ENCODE results near the gene LRMDA.

The LRMDA gene

DNA sequence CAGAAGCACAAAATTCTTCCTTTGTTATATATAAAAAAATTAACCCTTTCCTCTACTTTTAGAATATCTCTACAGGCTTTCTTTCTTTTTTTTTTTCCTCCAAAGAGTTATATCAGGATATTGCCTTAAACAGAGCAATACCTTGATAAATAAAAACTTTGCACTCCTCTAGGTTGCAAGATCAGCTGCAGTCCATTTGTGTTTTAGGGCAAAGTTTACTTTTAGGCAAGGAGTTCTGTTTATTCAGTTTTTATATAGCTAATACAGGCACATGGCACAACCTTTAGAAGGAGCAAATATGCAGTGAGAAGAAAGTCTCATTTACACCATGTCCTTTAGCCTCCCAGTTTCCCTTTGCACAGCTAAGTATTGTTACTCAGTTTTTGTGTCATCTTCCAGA lies 10.3 kb downstream of the LRMDA start:
- Histone ChIP-seq H3K9me3 (ENCODE audit: control insufficient read depth, insufficient read depth, low read depth, low read length) (no peaks in the 10 kb centered on the region), H3K27ac (ENCODE audit: extremely low read depth, low read depth, low read length) (no peak overlapping the region), H3K4me3 (ENCODE audit: low read depth, low read length) (no peak overlapping the region), H3K4me1 (ENCODE audit: control insufficient read depth, insufficient read depth, low read length) (no peaks in the 10 kb centered on the region), H3K36me3 (ENCODE audit: control insufficient read depth in 2 of 2, insufficient read depth in 1 of 2, low read length in 2 of 2) (no peaks in the 10 kb centered on the region)
- POLR2A ChIA-PET: interaction anchor here (1.0 kb wide), 1 partner anchor 40 kb away, joined by 3 read pairs; no protein-coding TSS in a partner anchor
- CTCF ChIA-PET: interaction anchor here (0.5 kb wide), 1 partner anchor 44 kb away, joined by 3 read pairs; no protein-coding TSS in a partner anchor
- TF ChIP-seq ZNF394 (tag by site-specific recombination; IDR thresholded peaks at IDR 0.05; ENCODE audit: borderline replicate concordance): no peak
- no peak for TF ChIP-seq ZNF37A (tag by site-specific recombination; IDR thresholded peaks at IDR 0.05)
- no peak for TF ChIP-seq ZNF214 (tag by site-specific recombination; IDR thresholded peaks at IDR 0.05; ENCODE audit: borderline replicate concordance)
- TF ChIP-seq ZNF169 (tag by site-specific recombination; IDR thresholded peaks at IDR 0.05): no peak
- no peak for TF ChIP-seq TCF7L2 (IDR thresholded peaks at IDR 0.05; ENCODE audit: borderline replicate concordance, low read depth, low read length)
- no peak for TF ChIP-seq ZNF544 (tag by site-specific recombination; IDR thresholded peaks at IDR 0.05)
- no peak for TF ChIP-seq ZNF341 (tag by site-specific recombination; IDR thresholded peaks at IDR 0.05; ENCODE audit: low read depth)
- no peak for TF ChIP-seq ZNF791 (tag by site-specific recombination; IDR thresholded peaks at IDR 0.05)
- TF ChIP-seq ZIC2 (tag by site-specific recombination; IDR thresholded peaks at IDR 0.05): no peak
- TF ChIP-seq ZNF660 (tag by site-specific recombination; IDR thresholded peaks at IDR 0.05): no peak
- TF ChIP-seq GLI4 (tag by site-specific recombination; IDR thresholded peaks at IDR 0.05): no peak
- TF ChIP-seq ZBTB1 (tag by site-specific recombination; IDR thresholded peaks at IDR 0.05): no peak

DNA sequence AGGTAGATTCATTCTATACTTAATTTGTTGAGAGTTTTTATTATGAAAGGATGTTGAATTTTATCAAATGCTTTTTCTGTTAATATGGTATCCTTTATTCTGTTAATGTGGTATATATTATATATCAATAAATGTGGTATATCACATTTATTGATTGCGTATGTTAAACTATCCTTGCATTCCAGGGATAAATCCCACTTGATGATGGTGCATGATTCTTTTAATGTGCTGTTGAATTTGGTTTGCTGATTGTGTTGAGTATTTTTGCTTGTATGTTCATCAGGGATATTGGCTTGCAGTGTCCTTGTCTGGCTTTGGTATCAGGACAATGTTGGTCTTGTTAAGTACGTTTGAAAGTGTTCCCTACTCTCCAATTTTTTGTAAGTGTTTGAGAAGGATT lies 11.9 kb downstream of the LRMDA start:
- CTCF ChIA-PET: no interaction called here
- POLR2A ChIA-PET: no interaction called here
- no peaks in the 10 kb centered on the region for H3K4me1 ChIP-seq (ENCODE audit: control insufficient read depth, insufficient read depth, low read length)
- TF ChIP-seq ZNF214 (tag by site-specific recombination; IDR thresholded peaks at IDR 0.05; ENCODE audit: borderline replicate concordance) (no peak), ZNF621 (tag by site-specific recombination; IDR thresholded peaks at IDR 0.05) (no peak), ZIC2 (tag by site-specific recombination; IDR thresholded peaks at IDR 0.05) (no peak), ZNF211 (tag by site-specific recombination; IDR thresholded peaks at IDR 0.05; ENCODE audit: low read depth) (peak; percentile 88), TCF7L2 (IDR thresholded peaks at IDR 0.05; ENCODE audit: borderline replicate concordance, low read depth, low read length) (no peak), ZNF248 (tag by site-specific recombination; IDR thresholded peaks at IDR 0.05) (no peak), SETDB1 (IDR thresholded peaks at IDR 0.05; ENCODE audit: insufficient read length, low read length) (peak; percentile 65), ZNF701 (tag by site-specific recombination; IDR thresholded peaks at IDR 0.05) (no peak)
- TF ChIP-seq, protein P1, sequence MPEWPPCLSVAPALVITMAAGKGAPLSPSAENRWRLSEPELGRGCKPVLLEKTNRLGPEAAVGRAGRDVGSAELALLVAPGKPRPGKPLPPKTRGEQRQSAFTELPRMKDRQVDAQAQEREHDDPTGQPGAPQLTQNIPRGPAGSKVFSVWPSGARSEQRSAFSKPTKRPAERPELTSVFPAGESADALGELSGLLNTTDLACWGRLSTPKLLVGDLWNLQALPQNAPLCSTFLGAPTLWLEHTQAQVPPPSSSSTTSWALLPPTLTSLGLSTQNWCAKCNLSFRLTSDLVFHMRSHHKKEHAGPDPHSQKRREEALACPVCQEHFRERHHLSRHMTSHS (tag by site-specific recombination; IDR thresholded peaks at IDR 0.05): no peak
- H3K9me3 ChIP-seq (ENCODE audit: control insufficient read depth, insufficient read depth, low read depth, low read length): no peaks in the 10 kb centered on the region
- no peak overlapping the region for H3K4me3 ChIP-seq (ENCODE audit: low read depth, low read length)
- no peaks in the 10 kb centered on the region for H3K36me3 ChIP-seq (ENCODE audit: control insufficient read depth in 2 of 2, insufficient read depth in 1 of 2, low read length in 2 of 2)
- H3K27ac ChIP-seq (ENCODE audit: extremely low read depth, low read depth, low read length): no peak overlapping the region

DNA sequence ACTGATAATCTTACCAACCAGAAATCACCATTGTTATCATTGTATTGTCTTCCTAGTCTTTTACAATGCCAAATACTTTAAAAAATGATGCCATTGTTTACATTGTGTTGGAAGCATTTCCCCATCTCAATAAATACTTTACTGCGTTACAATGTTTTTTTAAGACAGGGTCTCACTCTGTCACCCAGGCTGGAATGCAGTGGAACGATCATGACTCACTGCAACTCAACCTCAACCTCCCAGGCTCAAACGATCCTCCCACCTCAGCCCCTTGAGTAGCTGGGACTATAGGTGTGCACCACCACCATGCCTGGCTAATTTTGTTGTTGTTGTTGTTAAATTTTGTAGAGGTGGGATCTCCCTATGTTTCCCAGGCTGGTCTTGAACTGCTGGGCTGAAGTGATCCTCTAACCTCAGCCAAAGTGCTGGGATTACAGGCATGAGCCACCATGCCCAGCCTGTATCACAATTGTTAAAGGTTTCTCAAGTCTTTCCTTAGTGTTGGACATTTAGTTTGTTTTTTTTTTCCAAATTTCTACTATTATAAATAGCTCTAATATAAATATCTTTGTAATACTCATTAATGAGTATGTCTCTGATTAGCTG lies 13.5 kb downstream of the LRMDA start:
- H3K27ac ChIP-seq (ENCODE audit: extremely low read depth, low read depth, low read length): no peak overlapping the region
- TF ChIP-seq ZNF114 (tag by site-specific recombination; IDR thresholded peaks at IDR 0.05) (no peak), SETDB1 (IDR thresholded peaks at IDR 0.05; ENCODE audit: insufficient read length, low read length) (peak; percentile 88), WT1 (tag by site-specific recombination; IDR thresholded peaks at IDR 0.05) (0 out of 2 replicates have a peak, but pooled peaks have one; percentile 12)
- TF ChIP-seq, protein P2, sequence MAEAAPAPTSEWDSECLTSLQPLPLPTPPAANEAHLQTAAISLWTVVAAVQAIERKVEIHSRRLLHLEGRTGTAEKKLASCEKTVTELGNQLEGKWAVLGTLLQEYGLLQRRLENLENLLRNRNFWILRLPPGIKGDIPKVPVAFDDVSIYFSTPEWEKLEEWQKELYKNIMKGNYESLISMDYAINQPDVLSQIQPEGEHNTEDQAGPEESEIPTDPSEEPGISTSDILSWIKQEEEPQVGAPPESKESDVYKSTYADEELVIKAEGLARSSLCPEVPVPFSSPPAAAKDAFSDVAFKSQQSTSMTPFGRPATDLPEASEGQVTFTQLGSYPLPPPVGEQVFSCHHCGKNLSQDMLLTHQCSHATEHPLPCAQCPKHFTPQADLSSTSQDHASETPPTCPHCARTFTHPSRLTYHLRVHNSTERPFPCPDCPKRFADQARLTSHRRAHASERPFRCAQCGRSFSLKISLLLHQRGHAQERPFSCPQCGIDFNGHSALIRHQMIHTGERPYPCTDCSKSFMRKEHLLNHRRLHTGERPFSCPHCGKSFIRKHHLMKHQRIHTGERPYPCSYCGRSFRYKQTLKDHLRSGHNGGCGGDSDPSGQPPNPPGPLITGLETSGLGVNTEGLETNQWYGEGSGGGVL (tag by site-specific recombination; IDR thresholded peaks at IDR 0.05): peak; percentile 29; the same call in 1 of the 2 replicates
- CTCF ChIA-PET: interaction anchor here (0.7 kb wide), 1 partner anchor 73 kb away, joined by 3 read pairs; no protein-coding TSS in a partner anchor
- H3K4me1 ChIP-seq (ENCODE audit: control insufficient read depth, insufficient read depth, low read length): peaks cover 5% of the 10 kb centered on the region
- no peak overlapping the region for H3K4me3 ChIP-seq (ENCODE audit: low read depth, low read length)
- POLR2A ChIA-PET: interaction anchor here (1.9 kb wide), 1 partner anchor 43 kb away, joined by 6 read pairs; the partner anchor contains the start of gene ZNF503
- no peaks in the 10 kb centered on the region for H3K36me3 ChIP-seq (ENCODE audit: control insufficient read depth in 2 of 2, insufficient read depth in 1 of 2, low read length in 2 of 2)
- H3K9me3 ChIP-seq (ENCODE audit: control insufficient read depth, insufficient read depth, low read depth, low read length): no peaks in the 10 kb centered on the region
